ENCODE data around the gene SHISA7.
A peak's percentile ranks its signal among the peaks of the same experiment; 100 is the strongest.
"Not testable (repeated sequence)": the region's sequence is repeated elsewhere in the genome, so short reads cannot be mapped to it uniquely, and the experiment has no call there.

Gene SHISA7

GRCh38 chr19:55418185-55418584, 24.9 kb downstream of the SHISA7 start:
- DNase-seq (ENCODE audit: low read depth) = no peak

- no peak for DNase-seq (ENCODE audit: low read depth)
Observed at GRCh38 chr19:55410168-55410567, 32.9 kb downstream of the SHISA7 start.

DNA sequence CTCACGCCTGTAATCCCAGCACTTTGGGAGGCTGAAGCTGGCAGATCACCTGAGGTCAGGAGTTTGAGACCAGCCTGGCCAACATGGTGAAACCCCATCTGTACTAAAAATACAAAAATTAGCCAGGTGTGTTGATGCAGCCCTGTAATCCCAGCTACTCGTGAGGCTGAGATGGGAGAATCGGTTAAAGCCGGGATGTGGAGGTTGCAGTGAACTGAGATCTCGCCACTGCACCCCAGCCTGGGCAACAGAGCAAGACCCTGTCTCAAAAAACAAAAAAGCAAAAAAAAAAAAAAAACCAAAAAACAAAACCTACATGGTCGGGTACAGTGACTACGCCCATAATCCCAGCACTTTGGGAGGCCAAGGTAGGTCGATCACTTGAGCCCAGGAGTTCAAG, 33.9 kb downstream of the SHISA7 start:
- not testable (repeated sequence) for DNase-seq (ENCODE audit: low read depth)

DNA sequence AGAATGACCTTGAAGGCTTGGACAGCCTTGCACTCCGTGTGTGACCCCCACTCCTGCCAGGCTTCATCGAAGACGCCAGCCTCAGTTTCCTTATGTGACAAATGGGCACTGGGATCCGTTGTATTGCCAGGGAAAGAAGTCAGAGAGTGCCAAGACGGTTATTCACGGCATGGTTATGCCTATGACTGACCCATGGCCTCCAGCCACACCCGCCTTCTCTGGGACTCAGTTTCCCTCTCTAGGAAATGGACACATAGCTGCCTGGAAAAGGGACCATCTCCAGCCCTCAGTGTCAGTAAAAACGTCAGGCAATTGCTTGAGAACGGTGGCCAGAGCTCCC, 34.6 kb downstream of the SHISA7 start:
- no peak for DNase-seq (ENCODE audit: low read depth)

- peak; percentile 95 for DNase-seq (ENCODE audit: low read depth)
Observed at GRCh38 chr19:55407800-55408532, 35.1 kb downstream of the SHISA7 start.

- DNase-seq (ENCODE audit: low read depth) = not testable (repeated sequence)
Observed at GRCh38 chr19:55407550-55407799, 35.6 kb downstream of the SHISA7 start, which contains the start of gene UBE2S. Gene UBE2S (minus strand): TSS chr19:55407788. CDS start chr19:55407589, 199 bp downstream.

DNA sequence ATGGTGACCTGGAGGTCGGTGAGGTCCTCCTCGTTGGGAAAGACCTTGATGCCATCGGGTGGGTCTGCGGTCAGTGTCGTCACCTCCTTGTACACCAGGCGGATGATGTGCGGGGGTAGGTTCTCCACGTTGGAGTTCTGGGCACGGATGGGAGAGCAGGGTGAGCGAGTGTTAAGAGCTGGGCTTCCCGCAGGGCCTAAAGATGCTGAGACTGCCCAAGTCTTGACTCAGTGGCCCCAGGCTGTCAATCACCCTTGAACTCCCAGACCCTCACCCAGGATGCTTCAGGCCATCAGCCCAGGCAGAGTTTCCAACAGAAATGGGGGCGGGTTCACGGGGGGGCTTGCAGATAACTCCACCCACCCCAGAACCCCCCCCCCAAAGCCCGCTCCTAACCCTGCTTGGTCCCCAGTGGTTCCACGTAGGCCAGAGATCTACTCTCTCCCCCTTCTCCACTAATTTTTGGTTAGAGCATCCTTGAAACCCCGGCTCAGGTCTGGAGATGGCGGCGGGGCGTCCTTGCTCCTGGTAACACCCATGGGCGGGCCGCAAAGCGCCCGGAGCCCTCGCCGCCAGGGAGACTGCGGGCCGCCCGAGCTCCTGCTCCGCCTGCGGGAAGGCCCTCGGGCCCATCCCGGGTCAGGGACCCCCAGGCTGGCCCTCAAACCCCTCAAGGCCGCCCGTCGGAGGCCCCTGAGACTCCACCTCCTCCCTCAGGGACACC, 36.1 kb downstream of the SHISA7 start:
- DNase-seq (ENCODE audit: low read depth) = no peak

DNA sequence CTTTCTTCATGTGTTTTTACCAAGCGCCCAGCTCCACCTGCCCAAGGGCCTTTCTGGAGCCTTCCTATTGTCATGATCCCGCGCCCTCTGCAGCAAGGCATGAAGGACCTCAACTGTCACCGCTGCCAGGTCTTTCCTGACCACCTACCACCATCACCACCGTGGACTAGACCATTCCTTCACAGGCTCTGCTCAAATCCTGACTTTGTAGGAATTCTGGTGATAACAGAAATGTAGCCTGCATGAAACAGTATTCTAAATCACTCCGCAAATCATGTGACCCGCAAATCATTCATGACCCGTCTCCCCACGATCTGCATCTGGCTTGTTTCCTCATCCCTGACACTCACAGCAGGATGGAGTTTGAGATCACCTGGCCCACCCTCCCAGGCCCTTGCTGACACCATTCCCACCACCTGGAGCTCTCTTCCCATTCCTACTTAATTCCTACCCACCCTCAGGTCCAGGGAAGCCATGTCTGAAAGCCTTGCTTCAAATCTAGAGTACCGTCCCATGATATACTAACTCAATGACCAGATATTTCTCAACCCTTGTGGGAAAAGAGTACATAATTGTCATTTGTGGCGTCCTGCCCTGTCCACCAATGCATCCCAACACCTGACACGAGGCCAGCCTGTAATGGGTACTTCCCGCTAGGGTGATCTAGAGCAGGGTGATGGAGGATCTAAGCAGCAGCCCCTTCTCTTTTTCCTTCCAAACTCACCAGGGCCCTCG, 36.8 kb downstream of the SHISA7 start:
- DNase-seq (ENCODE audit: low read depth) = no peak

DNA sequence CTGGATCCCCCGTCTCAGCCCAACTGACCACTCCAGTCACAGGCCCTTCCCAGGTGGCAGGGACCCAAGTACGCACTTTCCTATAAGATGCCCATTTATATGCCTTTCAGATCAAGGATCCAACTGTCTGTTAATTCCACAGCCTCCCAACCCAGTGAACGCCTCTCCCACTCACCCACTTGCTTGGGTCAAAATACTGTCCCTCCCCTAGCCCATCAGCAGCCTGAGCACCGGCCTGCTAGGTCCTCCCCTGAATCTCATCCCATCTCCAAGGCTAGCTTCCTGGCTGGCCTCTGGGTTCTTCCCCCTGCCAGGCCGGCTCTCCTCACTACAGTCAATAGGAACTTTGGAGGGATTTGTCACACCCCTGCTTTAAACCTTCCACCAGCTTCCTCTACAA, 37.5 kb downstream of the SHISA7 start:
- no peak for DNase-seq (ENCODE audit: low read depth)

DNA sequence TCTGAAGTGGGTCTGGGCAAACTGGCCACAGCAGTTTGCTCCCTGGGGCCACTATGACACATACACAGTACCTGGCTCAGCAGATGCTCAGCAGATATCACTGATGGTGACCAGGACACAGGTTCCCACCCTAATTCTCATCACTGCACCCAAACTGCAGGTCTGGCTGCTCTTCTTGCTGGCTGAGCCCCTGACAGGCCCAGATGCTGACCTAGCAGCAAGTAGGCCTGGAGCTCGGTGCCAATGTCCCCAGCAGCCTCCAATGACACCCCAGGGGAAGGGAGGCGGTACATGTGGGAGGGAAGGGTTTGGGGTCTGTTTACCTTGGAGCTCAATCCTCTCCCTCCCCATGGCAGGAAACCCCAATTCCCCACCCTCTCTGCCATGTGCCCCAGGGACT, 40.6 kb downstream of the SHISA7 start:
- DNase-seq (ENCODE audit: low read depth) = no peak

DNA sequence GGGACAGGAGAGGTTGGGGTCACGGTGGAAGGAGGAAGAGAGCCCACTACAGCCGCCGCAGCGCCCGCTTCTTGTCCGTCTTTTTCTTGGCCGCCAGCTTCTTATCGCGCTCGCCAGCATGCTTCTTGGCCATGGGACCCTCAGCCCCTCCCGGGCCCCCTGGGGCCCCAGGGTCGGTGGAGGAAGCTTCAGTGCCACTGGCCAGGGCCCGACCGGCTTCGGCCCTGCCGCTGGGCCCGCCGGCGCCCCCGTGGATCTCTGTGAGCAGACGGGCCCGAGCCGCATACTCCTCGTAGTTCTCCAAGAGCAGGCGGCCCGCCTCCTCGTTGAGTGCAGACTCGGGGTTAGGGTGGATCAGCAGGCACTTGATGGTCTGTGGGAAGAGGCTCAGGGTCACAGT, 41.7 kb downstream of the SHISA7 start:
- DNase-seq (ENCODE audit: low read depth) = not testable (repeated sequence)

DNA sequence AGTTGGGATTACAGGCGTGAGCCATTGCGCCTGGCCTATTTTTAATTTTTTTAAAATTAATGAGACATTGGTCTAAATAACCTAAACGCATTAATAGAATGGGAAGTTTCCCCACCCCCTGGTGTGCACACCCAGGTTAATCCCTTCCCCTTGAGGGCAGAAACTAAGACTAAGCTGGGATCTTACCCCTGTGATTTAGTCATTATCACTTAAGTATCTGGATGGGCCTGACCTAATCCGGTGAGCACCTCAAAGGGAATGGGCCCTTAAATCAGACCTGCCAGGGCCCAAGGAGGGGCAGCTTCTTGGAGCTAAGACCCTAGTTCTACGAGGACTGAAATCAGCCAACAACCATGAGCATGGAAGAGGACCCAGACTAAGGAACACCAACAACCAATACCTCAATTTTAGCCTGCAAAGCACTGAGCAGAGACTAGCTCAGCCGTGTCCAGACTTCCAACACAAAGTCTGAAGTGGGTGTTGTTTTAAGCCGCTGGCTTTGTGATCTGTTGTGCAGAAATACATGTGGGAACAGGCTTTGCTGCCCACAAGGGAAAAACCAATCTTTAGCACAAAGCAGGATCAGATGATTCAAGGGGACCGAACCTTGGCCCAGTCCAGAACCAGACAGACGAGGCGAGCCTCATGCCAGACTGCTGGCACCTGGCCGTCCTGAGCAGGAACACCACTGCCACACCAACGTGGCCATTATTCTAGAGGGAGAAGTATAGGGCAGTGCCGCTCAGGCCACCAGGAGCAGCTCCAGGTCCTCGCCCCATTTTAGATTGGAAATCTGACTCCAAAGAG, 42.6 kb downstream of the SHISA7 start:
- DNase-seq (ENCODE audit: low read depth) = no peak

DNA sequence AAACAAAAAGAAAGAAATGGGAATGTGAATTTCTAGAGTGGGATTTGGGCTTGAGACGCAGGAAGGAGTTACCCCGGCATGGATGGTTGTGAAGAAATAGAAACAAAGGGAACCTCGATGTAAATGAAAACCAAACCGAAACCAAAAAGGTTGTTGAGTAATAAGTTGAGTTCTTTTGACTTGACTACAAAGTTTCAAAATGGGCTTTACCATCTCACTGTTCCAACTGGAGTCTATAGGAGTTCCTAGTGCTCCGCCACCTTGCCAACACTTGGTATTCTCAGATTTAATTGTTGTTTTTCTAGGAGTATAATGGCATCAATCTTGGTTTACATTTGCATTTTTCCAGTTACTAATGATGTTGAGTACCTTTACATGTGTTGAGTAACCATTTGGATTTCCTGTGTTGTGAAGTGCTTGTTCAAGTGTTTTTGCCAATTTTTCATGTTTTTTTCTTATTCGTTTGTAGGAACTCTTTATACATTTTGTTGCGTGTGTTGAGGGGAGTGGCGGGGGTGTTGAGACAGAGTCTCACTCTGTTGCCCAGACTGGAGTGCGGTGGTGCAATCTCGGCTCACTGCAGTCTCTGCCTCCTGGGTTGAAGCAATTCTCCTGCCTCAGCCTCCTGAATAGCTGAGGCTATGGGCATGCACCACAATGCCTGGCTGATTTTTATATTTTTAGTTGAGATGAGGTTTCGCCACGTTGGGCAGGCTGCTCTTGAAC, 44.7 kb downstream of the SHISA7 start:
- DNase-seq (ENCODE audit: low read depth) = no peak

- no peak for DNase-seq (ENCODE audit: low read depth)
Observed at GRCh38 chr19:55392820-55393761, 50.0 kb downstream of the SHISA7 start.

DNA sequence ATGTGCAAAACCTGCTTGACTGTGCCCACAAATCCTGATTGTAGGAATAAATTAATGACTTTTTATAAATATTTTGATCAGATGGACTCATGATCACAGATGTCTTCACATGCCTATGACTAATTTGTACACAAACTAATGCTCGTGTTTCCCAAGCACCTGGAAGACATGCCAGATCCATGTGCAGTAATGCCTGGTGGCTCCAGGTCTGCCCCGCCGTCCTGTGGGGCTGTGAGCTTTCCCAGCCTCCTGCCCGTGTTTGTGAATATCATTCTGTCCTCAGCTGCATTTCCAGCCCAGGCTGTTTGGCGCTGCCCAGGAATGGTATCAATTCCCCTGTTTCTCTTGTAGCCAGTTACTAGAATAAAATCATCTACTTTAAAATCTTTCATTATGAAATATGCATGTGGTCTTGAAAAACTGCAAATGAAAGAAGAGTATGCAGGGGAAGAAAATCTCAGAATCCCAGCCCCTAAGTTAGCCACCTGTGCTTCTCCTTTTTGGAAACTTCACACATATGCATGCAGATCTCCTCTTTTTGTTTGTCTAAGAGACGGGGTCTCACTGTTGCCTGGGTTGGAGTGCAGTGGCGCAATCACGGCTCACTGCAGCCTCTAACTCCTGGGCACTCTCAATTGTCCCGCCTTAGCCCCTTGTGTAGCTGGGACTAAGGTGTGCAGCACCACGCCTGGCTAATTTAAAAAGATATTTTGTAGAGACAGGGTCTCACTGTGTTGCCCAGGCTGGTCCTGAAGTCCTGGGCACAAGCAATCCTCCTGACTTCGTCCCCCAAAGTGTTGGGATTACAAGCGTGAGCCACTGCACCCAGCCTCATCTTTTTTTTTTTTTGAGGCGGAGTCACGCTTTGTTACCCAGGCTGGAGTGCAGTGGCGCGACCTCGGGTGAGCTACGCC, 51.1 kb downstream of the SHISA7 start:
- no peak for DNase-seq (ENCODE audit: low read depth)

GRCh38 chr19:55391191-55391670, 51.9 kb downstream of the SHISA7 start:
- DNase-seq (ENCODE audit: low read depth) = no peak

DNA sequence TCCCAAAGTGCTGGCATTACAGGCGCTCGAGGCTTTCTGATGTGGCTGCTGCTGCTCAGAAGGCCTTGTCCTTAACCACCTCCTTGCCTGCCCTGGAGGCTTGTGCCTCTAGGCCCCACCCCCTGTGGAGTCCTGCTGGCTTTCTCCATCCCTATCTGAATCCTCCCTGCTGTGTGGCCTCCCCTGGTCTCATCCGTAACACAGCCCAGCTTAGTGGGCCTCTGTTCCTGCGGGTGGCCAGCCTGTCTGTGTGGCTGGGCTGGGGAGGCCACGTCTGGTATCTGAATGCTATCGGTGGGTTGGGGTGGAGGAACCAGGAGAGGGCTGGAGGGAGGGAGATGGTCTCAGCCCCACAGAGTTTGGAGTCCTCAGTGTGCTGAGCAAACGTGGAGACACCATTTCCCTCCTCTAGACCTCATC, 52.6 kb downstream of the SHISA7 start:
- DNase-seq (ENCODE audit: low read depth) = no peak

- DNase-seq (ENCODE audit: low read depth) = no peak
Observed at GRCh38 chr19:55389386-55390317, 53.4 kb downstream of the SHISA7 start.

Measured in activated T-cell treated with anti-CD3 and anti-CD28 coated beads for 48 hours (primary cell).